SK-N-SH treated with all-trans-retinoic acid at 6 μM for 48 hours (cell line): ENCODE results near the gene DVL1.

Source experiments
- ATAC-seq: fragments of 200-7000 bp; cut with Tn5 transposase; 3 replicates; pipeline ENCODE4 v1.9.1; 2020; ENCODE audit warnings: mild to moderate bottlenecking, moderate library complexity
- ARNTL ChIP-seq: fragments of 450-650 bp; formaldehyde crosslinking; IDR thresholded peaks from 2 replicates; pipeline ENCODE4 v1.5.0; 2020; ENCODE audit warnings: low read depth, mild to moderate bottlenecking, moderate library complexity, borderline replicate concordance
- BACH2 ChIP-seq: fragments of 250-450 bp; sonication (Bioruptor Pico); IDR thresholded peaks from 2 replicates; pipeline ENCODE4 v1.9.0; 2021; ENCODE audit warnings: mild to moderate bottlenecking, borderline replicate concordance
- CSDC2 ChIP-seq: fragments of 250-450 bp; sonication (Bioruptor Pico); IDR thresholded peaks from 2 replicates; pipeline ENCODE4 v1.5.0; 2020; ENCODE audit warnings: mild to moderate bottlenecking, moderate library complexity
- GLIS3 ChIP-seq: fragments of 250-450 bp; sonication (Bioruptor Pico); IDR thresholded peaks from 2 replicates; pipeline ENCODE4 v1.5.0; 2020; ENCODE audit warnings: mild to moderate bottlenecking, moderate library complexity
- ISL1 ChIP-seq: fragments of 250-450 bp; sonication (Bioruptor Pico); IDR thresholded peaks from 2 replicates; pipeline ENCODE4 v2.1.2; 2022; ENCODE audit warnings: mild to moderate bottlenecking, moderate library complexity
- OSR1 ChIP-seq: fragments of 250-450 bp; sonication (Bioruptor Pico); IDR thresholded peaks from 2 replicates; pipeline ENCODE4 v1.8.0; 2022; ENCODE audit warnings: moderate library complexity, mild to moderate bottlenecking, inconsistent platforms
- PPARA ChIP-seq: fragments of 250-450 bp; sonication (Bioruptor Pico); IDR thresholded peaks from 2 replicates; pipeline ENCODE4 v1.5.0; 2020; ENCODE audit warnings: mild to moderate bottlenecking, borderline replicate concordance
- RARB ChIP-seq: fragments of 250-450 bp; sonication (Bioruptor Pico); IDR thresholded peaks from 2 replicates; pipeline ENCODE4 v1.8.0; 2021; ENCODE audit warnings: mild to moderate bottlenecking, moderate library complexity
- TCF4 ChIP-seq: fragments of 250-450 bp; sonication (Bioruptor Pico); IDR thresholded peaks from 2 replicates; pipeline ENCODE4 v1.8.0; 2021; ENCODE audit warnings: mild to moderate bottlenecking, moderate library complexity, borderline replicate concordance
- TOX ChIP-seq: fragments of 250-450 bp; sonication (Bioruptor Pico); IDR thresholded peaks from 2 replicates; pipeline ENCODE4 v1.8.0; 2021; ENCODE audit warnings: mild to moderate bottlenecking, moderate library complexity, borderline replicate concordance
- ZC3H10 ChIP-seq: fragments of 250-450 bp; sonication (Bioruptor Pico); IDR thresholded peaks from 2 replicates; pipeline ENCODE4 v1.5.1; 2021; ENCODE audit warnings: mild to moderate bottlenecking, moderate library complexity
- ZFP3 ChIP-seq: fragments of 250-450 bp; sonication (Bioruptor Pico); IDR thresholded peaks from 2 replicates; pipeline ENCODE4 v1.5.0; 2020; ENCODE audit warnings: mild to moderate bottlenecking, moderate library complexity
- ZFP30 ChIP-seq: fragments of 450-650 bp; formaldehyde crosslinking; IDR thresholded peaks from 2 replicates; pipeline ENCODE4 v1.5.0; 2022; ENCODE audit warnings: mild to moderate bottlenecking, moderate library complexity
- ZNF565 ChIP-seq: fragments of 450-650 bp; formaldehyde crosslinking; conservative IDR thresholded peaks from 2 replicates; pipeline ENCODE4 v1.5.0; 2020; ENCODE audit warnings: low read depth, mild to moderate bottlenecking, moderate library complexity
- ZNF70 ChIP-seq: fragments of 450-650 bp; formaldehyde crosslinking; IDR thresholded peaks from 2 replicates; pipeline ENCODE4 v1.5.0; 2020; ENCODE audit warnings: mild to moderate bottlenecking, moderate library complexity
- ZNF8 ChIP-seq: fragments of 450-650 bp; formaldehyde crosslinking; IDR thresholded peaks from 2 replicates; pipeline ENCODE4 v1.5.0; 2020; ENCODE audit warnings: mild to moderate bottlenecking, moderate library complexity
- TF ChIP-seq, protein P1 (sequence below): fragments of 250-450 bp; sonication (Bioruptor Pico); IDR thresholded peaks from 2 replicates; pipeline ENCODE4 v1.8.0; 2021; ENCODE audit warnings: low read depth, mild to moderate bottlenecking, moderate library complexity, borderline replicate concordance
- TF ChIP-seq, protein P2 (sequence below): fragments of 250-450 bp; sonication (Bioruptor Pico); IDR thresholded peaks from 2 replicates; pipeline ENCODE4 v1.5.1; 2020; ENCODE audit warnings: low read depth, mild to moderate bottlenecking, moderate library complexity
- TF ChIP-seq, protein P3 (sequence below): fragments of 250-450 bp; sonication (Bioruptor Pico); IDR thresholded peaks from 2 replicates; pipeline ENCODE4 v1.8.0; 2020; ENCODE audit warnings: mild to moderate bottlenecking, moderate library complexity, borderline replicate concordance
- TF ChIP-seq, protein P4 (sequence below): fragments of 250-450 bp; sonication (Bioruptor Pico); IDR thresholded peaks from 2 replicates; pipeline ENCODE4 v1.5.0; 2020; ENCODE audit warnings: mild to moderate bottlenecking, moderate library complexity

The DVL1 gene

DNA sequence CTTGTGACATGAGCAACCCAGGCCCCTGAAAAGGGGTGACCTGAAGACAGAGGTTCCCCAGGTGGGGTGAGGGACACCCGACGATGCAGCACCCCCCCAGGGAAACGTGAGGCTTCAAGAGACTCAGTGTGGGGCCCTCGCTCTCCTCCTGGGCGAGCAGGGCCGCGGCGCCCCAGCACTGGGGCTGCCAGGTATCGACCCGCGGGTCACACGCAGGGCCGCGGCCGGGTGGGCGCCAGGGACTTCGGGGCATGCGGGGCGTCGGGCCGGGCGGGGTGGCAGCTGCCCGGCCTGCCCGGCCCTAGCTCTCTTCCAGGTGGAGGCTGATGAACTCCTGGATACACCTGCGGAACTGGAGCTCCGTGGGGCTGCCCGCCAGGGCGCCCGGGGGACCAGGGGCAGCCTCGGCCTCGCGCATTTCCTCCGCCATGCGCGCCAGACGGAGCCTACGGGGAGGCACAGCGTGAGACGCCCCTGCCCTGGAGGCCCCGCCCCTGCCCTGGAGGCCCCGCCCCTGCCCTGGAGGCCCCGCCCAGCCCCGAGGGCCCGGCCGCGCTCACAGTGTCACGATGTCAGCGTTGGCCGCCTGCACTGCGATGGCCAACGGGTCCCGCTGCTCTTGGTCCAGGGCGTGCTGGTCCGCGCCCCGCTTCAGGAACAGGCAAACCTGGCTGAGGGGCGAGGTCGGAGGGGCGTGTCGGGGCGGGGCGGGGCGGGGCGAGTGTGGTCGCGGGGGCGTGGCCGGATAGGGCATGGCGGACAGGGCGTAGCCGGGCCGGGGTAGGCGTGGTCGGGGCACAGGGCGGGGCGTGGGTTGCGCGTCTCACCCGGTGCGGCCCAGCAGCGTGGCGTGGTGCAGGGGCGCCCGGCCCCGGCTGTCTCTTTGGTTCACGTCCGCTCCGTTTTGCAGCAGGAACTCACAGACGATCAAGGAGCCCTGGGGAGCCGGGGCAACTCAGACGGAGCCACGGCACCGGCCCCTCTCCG, 55.7 kb downstream of the DVL1 start:
- ATAC-seq: no peak
- TF ChIP-seq ZNF565 (CRISPR knock-in tag) (no peak), ZNF70 (CRISPR knock-in tag) (no peak), BACH2 (CRISPR knock-in tag) (no peak), OSR1 (CRISPR knock-in tag) (no peak), TOX (no peak)
- TF ChIP-seq, protein P1, sequence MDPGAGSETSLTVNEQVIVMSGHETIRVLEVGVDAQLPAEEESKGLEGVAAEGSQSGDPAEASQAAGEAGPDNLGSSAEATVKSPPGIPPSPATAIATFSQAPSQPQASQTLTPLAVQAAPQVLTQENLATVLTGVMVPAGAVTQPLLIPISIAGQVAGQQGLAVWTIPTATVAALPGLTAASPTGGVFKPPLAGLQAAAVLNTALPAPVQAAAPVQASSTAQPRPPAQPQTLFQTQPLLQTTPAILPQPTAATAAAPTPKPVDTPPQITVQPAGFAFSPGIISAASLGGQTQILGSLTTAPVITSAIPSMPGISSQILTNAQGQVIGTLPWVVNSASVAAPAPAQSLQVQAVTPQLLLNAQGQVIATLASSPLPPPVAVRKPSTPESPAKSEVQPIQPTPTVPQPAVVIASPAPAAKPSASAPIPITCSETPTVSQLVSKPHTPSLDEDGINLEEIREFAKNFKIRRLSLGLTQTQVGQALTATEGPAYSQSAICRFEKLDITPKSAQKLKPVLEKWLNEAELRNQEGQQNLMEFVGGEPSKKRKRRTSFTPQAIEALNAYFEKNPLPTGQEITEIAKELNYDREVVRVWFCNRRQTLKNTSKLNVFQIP (CRISPR knock-in tag): no peak

DNA sequence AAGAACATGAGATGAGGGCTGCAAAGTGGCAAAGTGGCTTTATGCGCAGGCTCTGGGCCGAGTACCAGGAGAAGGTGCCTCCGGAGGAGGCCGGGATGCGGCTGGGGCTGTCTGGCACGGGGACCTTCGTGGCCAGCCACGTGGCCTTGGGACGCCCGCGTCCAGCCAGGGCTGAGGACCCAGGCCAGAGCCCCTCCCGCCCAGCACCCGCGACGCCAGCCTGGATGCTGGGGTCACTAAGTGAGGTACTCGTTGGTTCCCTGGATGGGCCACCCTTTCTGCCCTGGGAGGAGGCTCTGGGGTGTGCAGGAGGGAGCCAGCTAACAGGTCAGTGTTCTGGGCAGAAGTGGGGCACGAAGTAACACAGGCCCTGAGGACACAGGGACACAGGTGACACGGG, 56.4 kb downstream of the DVL1 start:
- ATAC-seq: no peak
- TF ChIP-seq ISL1 (CRISPR knock-in tag) (no peak), OSR1 (CRISPR knock-in tag) (no peak), PPARA (no peak), ZFP30 (no peak), CSDC2 (CRISPR knock-in tag) (no peak), ZNF8 (no peak)

DNA sequence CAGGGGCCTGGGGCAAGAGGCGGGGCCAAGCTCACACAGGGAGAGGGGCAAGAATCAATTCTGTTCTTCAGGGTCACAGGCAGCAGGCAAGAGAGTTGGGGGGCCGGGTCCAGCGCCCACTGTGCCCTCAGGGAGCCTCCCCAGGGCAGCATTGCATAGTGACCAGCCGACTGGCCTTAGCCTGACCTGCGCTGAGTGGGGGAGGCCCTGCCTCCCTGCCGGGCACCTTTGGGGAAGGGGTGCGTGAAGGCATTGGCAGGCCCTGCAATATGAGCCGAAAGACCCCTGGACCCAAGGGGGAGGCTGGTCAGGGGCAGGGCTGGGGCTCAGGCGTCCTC, 56.8 kb downstream of the DVL1 start:
- TF ChIP-seq CSDC2 (CRISPR knock-in tag) (no peak), ZC3H10 (no peak), ZFP3 (CRISPR knock-in tag) (no peak), ZNF70 (CRISPR knock-in tag) (no peak), ZFP30 (no peak), BACH2 (CRISPR knock-in tag) (no peak), ARNTL (CRISPR knock-in tag) (no peak), TOX (no peak), RARB (CRISPR knock-in tag) (no peak), GLIS3 (CRISPR knock-in tag) (no peak), TCF4 (CRISPR knock-in tag) (no peak)
- TF ChIP-seq, protein P2, sequence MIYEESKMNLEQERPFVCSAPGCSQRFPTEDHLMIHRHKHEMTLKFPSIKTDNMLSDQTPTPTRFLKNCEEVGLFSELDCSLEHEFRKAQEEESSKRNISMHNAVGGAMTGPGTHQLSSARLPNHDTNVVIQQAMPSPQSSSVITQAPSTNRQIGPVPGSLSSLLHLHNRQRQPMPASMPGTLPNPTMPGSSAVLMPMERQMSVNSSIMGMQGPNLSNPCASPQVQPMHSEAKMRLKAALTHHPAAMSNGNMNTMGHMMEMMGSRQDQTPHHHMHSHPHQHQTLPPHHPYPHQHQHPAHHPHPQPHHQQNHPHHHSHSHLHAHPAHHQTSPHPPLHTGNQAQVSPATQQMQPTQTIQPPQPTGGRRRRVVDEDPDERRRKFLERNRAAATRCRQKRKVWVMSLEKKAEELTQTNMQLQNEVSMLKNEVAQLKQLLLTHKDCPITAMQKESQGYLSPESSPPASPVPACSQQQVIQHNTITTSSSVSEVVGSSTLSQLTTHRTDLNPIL: no peak
- TF ChIP-seq, protein P3, sequence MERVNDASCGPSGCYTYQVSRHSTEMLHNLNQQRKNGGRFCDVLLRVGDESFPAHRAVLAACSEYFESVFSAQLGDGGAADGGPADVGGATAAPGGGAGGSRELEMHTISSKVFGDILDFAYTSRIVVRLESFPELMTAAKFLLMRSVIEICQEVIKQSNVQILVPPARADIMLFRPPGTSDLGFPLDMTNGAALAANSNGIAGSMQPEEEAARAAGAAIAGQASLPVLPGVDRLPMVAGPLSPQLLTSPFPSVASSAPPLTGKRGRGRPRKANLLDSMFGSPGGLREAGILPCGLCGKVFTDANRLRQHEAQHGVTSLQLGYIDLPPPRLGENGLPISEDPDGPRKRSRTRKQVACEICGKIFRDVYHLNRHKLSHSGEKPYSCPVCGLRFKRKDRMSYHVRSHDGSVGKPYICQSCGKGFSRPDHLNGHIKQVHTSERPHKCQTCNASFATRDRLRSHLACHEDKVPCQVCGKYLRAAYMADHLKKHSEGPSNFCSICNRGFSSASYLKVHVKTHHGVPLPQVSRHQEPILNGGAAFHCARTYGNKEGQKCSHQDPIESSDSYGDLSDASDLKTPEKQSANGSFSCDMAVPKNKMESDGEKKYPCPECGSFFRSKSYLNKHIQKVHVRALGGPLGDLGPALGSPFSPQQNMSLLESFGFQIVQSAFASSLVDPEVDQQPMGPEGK: no peak
- TF ChIP-seq, all 23 proteins: peak for 0
- ATAC-seq: no peak; the same call in 2 of the 3 replicates

DNA sequence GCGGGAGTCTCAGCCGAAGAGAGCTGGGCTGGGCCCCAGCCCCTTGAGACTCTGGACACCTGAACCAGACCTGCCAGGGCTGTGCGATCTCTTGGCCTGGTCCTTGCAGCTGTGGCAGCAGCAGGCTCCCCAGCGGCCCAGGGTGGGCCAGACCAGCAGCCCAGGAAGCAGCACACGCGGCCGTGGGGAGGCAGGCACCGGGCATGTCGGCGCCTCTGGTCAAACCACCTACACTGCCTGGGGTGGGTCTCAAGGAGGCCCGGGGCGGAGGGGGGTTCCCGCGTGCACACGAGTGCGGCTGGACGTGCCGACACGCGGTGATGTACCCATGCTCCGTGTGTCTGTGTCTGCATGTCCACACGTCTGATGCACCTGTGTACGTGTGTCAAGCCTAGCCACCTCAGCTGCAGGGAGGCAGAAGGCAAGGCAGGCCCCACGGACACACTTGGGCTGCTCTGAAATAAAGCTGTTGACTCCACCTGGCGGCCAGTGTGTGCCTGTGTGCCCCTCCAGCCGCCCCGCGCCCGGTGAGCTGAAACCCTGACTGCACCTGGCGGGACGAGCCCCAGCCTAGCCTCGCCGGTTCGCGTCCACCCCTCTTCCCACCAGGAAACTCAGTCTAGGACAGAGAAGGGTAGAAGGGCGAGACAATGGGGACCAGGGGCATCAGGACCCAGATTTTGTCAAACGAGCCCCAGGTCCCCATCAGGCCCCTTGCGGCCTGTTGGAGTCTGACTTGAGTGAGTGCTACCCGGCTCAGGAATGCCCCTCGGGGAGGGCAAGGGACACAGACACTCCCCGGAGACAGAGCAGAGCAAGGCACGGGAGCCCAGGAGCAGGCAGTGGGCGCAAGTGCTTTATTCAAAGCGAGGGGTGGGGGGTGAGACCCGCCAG, 57.4 kb downstream of the DVL1 start:
- TF ChIP-seq ISL1 (CRISPR knock-in tag) (no peak), ZC3H10 (no peak), PPARA (no peak), RARB (CRISPR knock-in tag) (no peak), ARNTL (CRISPR knock-in tag) (no peak), BACH2 (CRISPR knock-in tag) (no peak)
- TF ChIP-seq, protein P4, sequence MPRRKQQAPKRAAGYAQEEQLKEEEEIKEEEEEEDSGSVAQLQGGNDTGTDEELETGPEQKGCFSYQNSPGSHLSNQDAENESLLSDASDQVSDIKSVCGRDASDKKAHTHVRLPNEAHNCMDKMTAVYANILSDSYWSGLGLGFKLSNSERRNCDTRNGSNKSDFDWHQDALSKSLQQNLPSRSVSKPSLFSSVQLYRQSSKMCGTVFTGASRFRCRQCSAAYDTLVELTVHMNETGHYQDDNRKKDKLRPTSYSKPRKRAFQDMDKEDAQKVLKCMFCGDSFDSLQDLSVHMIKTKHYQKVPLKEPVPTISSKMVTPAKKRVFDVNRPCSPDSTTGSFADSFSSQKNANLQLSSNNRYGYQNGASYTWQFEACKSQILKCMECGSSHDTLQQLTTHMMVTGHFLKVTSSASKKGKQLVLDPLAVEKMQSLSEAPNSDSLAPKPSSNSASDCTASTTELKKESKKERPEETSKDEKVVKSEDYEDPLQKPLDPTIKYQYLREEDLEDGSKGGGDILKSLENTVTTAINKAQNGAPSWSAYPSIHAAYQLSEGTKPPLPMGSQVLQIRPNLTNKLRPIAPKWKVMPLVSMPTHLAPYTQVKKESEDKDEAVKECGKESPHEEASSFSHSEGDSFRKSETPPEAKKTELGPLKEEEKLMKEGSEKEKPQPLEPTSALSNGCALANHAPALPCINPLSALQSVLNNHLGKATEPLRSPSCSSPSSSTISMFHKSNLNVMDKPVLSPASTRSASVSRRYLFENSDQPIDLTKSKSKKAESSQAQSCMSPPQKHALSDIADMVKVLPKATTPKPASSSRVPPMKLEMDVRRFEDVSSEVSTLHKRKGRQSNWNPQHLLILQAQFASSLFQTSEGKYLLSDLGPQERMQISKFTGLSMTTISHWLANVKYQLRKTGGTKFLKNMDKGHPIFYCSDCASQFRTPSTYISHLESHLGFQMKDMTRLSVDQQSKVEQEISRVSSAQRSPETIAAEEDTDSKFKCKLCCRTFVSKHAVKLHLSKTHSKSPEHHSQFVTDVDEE (CRISPR knock-in tag): no peak
- TF ChIP-seq, protein P3: no peak
- peak; percentile 87 for ATAC-seq
